Lower leg skin (tissue), 4 donors: ENCODE measurements around the gene NONO. TPM values are rescaled to one million over a fixed set of nuclear protein-coding genes. Genes with fewer than 3 reads are reported as not detected.
"Not testable (repeated sequence)": the region's sequence is repeated elsewhere in the genome, so short reads cannot be mapped to it uniquely, and the experiment has no call there.

ENCODE experiments used
- DNase-seq, 2 donors: peaks; one replicate each; pipeline ENCODE4 v3.0.0-alpha.2; 2019; ENCODE audit warnings: low spot score in 2 of 2
- H3K4me3 ChIP-seq: fragments of 200-600 bp; sonication (generic); 2 replicates; pipeline ENCODE4 v1.5.1; 2017; ENCODE audit warnings: mild to moderate bottlenecking, low read depth; ENCODE audit not compliant: poor library complexity, severe bottlenecking
- CTCF ChIP-seq, 3 donors: fragments of 450-650 bp; IDR thresholded peaks; one replicate each; pipeline ENCODE4 v1.5.1; 2016; ENCODE audit warnings: antibody characterized with exemption in 3 of 3, mild to moderate bottlenecking in 3 of 3, moderate library complexity in 2 of 3
- POLR2A ChIP-seq, 2 donors: fragments of 450-650 bp; IDR thresholded peaks; one replicate each; pipeline ENCODE4 v1.6.1; 2016 to 2017; ENCODE audit warnings: antibody characterized with exemption in 2 of 2, mild to moderate bottlenecking in 1 of 2, moderate library complexity in 1 of 2
- WGBS, 2 donors: methylation state at CpG; one replicate each; pipeline ENCODE4 v1.1.5; 2018; 5-methylcytosine and 5-hydroxymethylcytosine counted together
- intact Hi-C: fragments of 100-400 bp; cut with DNase I; formaldehyde crosslinking; loops from one replicate; pipeline ENCODE4 v1.15.0; 2023; ENCODE audit warnings: low total_unique reads
- total RNA-seq, 4 donors: library from RNA; depleted of rRNA; stranded (reverse); fragments of >200 nt; gene quantifications; one replicate each; pipeline ENCODE4 v1.1.0, GENCODE V29; 2016

Gene NONO
- total RNA-seq, 4 donors from 2014 or later, result 166 to 216 (median 191) TPM

- intact Hi-C loops, result no loop called here
- 85 to 88% methylated on average over 1 of the region's 1 CpG for WGBS, 2 donors
- no peak overlapping the region for H3K4me3 ChIP-seq
- DNase-seq, result no peak
- no peak for TF ChIP-seq CTCF (IDR thresholded peaks at IDR 0.05)
- no peak for TF ChIP-seq POLR2A (IDR thresholded peaks at IDR 0.05)
Measured at GRCh38 chrX:71321731-71322130, 38.3 kb downstream of the NONO start.

- DNase-seq, H3K4me3 ChIP-seq, intact Hi-C loops: not testable (repeated sequence)
- 93 to 96% methylated on average over 11 of the region's 11 CpGs for WGBS, 2 donors
Measured at GRCh38 chrX:71324452-71324851, 41.0 kb downstream of the NONO start.

GRCh38 chrX:71326394-71326793, 43.0 kb downstream of the NONO start:
- intact Hi-C loops, result no loop called here
- TF ChIP-seq POLR2A (IDR thresholded peaks at IDR 0.05) (no peak), CTCF (IDR thresholded peaks at IDR 0.05) (no peak)
- DNase-seq, result no peak
- WGBS, 2 donors, result 89 to 100% methylated on average over 3 of the region's 3 CpGs
- no peak overlapping the region for H3K4me3 ChIP-seq

DNA sequence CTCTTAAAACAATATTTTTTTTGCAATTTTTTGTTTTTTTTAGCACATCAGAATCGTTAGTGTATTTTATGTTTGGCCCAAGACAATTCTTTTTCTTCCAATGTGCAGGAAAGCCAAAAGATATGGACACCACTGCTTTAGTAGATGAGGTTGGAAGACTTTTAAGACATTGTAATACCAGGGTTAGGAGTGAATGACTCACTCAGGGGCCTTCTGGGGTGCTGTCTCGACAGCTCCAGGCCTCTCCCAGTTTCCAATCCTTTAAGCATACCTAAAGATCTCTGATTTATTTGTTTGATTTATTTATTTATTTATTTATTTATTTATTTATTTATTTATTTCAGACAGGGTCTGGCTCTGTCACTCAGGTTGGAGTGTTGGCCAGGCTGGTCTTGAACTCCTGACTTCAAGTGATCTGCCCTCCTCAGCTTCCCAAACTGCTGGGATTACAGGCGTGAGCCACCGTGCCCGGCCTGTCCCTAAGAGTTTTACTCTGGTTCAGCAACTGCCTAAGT, 65.8 kb downstream of the NONO start:
- 44 to 49% methylated on average over 2 of the region's 5 CpGs for WGBS, 2 donors

DNA sequence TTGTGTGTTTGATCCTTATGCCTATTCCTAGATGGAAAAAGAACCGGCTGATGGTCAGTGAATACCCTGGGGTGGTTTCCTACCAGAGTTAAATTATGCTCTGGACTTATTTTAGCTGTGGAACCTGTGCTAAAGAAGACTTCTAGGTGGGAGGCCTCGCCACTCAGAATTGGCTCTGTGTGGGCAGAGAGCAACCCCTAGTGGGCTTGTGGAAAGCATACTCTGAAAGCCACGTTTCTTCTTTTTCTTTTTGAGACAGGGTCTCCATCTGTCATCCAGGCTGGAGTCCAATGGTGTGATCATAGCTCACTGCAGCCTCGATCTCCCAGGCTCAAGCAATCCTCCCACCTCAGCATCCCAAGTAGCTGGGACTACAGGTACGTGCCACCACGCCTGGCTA, 66.4 kb downstream of the NONO start:
- H3K4me3 ChIP-seq, intact Hi-C loops, DNase-seq: not testable (repeated sequence)
- WGBS, 2 donors, result 39 to 78% methylated on average over 2 to 3 of the region's 6 CpGs

More for the DNA sequence above, 65.8 kb downstream of the NONO start:
- H3K4me3 ChIP-seq, DNase-seq, intact Hi-C loops: not testable (repeated sequence)

Other genes with a start within 250 kb of the NONO start
- 100 to 1,000 TPM in 1 of 4 donors, 10 to 100 TPM in 3; 55.0 to 102 (median 70.4) TPM for gene SNX12, start 215.3 kb upstream of the NONO start, total RNA-seq
- gene FOXO4, start 187.8 kb upstream of the NONO start, total RNA-seq, result 10 to 100 TPM; 17.7 to 29.9 (median 23.3) TPM
- 1 to 10 TPM in 1 of 4 donors, not detected in 3; 1.9 TPM for gene CXorf65, start 176.9 kb upstream of the NONO start, total RNA-seq
- gene IL2RG, start 172.1 kb upstream of the NONO start, total RNA-seq, result 10 to 100 TPM in 2 of 4 donors, 1 to 10 TPM in 2; 7.0 to 19.8 (median 10.6) TPM
- 10 to 100 TPM; 27.3 to 42.9 (median 31.7) TPM for gene MED12, start 165.0 kb upstream of the NONO start, total RNA-seq
- under 1 TPM; 0.21 to 0.52 (median 0.43) TPM for gene NLGN3, start 138.8 kb upstream of the NONO start, total RNA-seq
- 1 to 10 TPM in 2 of 4 donors, under 1 TPM in 2; 0.19 to 2.4 (median 1.5) TPM for gene GJB1, start 60.4 kb upstream of the NONO start, total RNA-seq
- gene ZMYM3, start 29.5 kb upstream of the NONO start, total RNA-seq, result 10 to 100 TPM; 12.4 to 17.5 (median 15.0) TPM
- 1 to 10 TPM in 1 of 4 donors, under 1 TPM in 2, not detected in 1; 0.16 to 1.9 (median 0.21) TPM for gene ITGB1BP2, start 18.1 kb downstream of the NONO start, total RNA-seq
- gene TAF1, start 82.7 kb downstream of the NONO start, total RNA-seq, result 10 to 100 TPM; 34.3 to 44.9 (median 38.2) TPM
- gene OGT, start 249.5 kb downstream of the NONO start, total RNA-seq, result 100 to 1,000 TPM in 1 of 4 donors, 10 to 100 TPM in 3; 72.2 to 139 (median 90.6) TPM